ENCODE data around the gene QSER1.
"Not testable (repeated sequence)": the region's sequence is repeated elsewhere in the genome, so short reads cannot be mapped to it uniquely, and the experiment has no call there.

The QSER1 gene

GRCh38 chr11:32885556-32885955 is 7.1 kb upstream of the QSER1 start:
- no peak for TF ChIP-seq REST (IDR thresholded peaks at IDR 0.05; ENCODE audit: insufficient replicate concordance, low read depth)
- no peak for TF ChIP-seq GABPA (IDR thresholded peaks at IDR 0.05; ENCODE audit: low read depth)
- no peak for TF ChIP-seq SPI1 (IDR thresholded peaks at IDR 0.05; ENCODE audit: borderline replicate concordance, low read depth)
- no peak for TF ChIP-seq POLR2AphosphoS5 (IDR thresholded peaks at IDR 0.05; ENCODE audit: low read depth)
- TF ChIP-seq CTCF (IDR thresholded peaks at IDR 0.05; ENCODE audit: insufficient read depth, low read length) = no peak
- no peak for DNase-seq (ENCODE audit: low read depth in 1 of 2, low spot score in 1 of 2)
- H3K27me3 ChIP-seq (ENCODE audit: insufficient read depth, poor library complexity, severe bottlenecking) = no peaks in the 10 kb centered on the region
- H3K4me3 ChIP-seq (replicated peaks; ENCODE audit: insufficient read depth, low read length) = no peak overlapping the region
- no peak overlapping the region for H3K27ac ChIP-seq (replicated peaks)

GRCh38 chr11:32886180-32886579 is 6.4 kb upstream of the QSER1 start:
- DNase-seq (ENCODE audit: low read depth in 1 of 2, low spot score in 1 of 2) = no peak
- no peaks in the 10 kb centered on the region for H3K27me3 ChIP-seq (ENCODE audit: insufficient read depth, poor library complexity, severe bottlenecking)
- TF ChIP-seq POLR2AphosphoS5 (IDR thresholded peaks at IDR 0.05; ENCODE audit: low read depth) (no peak), CTCF (IDR thresholded peaks at IDR 0.05; ENCODE audit: insufficient read depth, low read length) (no peak), REST (IDR thresholded peaks at IDR 0.05; ENCODE audit: insufficient replicate concordance, low read depth) (no peak)
- no peak overlapping the region for H3K4me3 ChIP-seq (replicated peaks; ENCODE audit: insufficient read depth, low read length)
- no peak overlapping the region for H3K27ac ChIP-seq (replicated peaks)

GRCh38 chr11:32887707-32888383 is 4.8 kb upstream of the QSER1 start:
- not testable (repeated sequence) for H3K27me3 ChIP-seq (ENCODE audit: insufficient read depth, poor library complexity, severe bottlenecking); H3K27ac ChIP-seq (replicated peaks); H3K4me3 ChIP-seq (replicated peaks; ENCODE audit: insufficient read depth, low read length); DNase-seq (ENCODE audit: low read depth in 1 of 2, low spot score in 1 of 2)

- not testable (repeated sequence) for DNase-seq (ENCODE audit: low read depth in 1 of 2, low spot score in 1 of 2); H3K27ac ChIP-seq (replicated peaks); H3K27me3 ChIP-seq (ENCODE audit: insufficient read depth, poor library complexity, severe bottlenecking)
Observed at GRCh38 chr11:32888384-32888710, 4.3 kb upstream of the QSER1 start.

GRCh38 chr11:32888805-32889204 is 3.8 kb upstream of the QSER1 start:
- no peak overlapping the region for H3K27ac ChIP-seq (replicated peaks)
- no peaks in the 10 kb centered on the region for H3K27me3 ChIP-seq (ENCODE audit: insufficient read depth, poor library complexity, severe bottlenecking)
- TF ChIP-seq GABPA (IDR thresholded peaks at IDR 0.05; ENCODE audit: low read depth) = no peak
- no peak for TF ChIP-seq REST (IDR thresholded peaks at IDR 0.05; ENCODE audit: insufficient replicate concordance, low read depth)
- TF ChIP-seq POLR2AphosphoS5 (IDR thresholded peaks at IDR 0.05; ENCODE audit: low read depth) = no peak
- TF ChIP-seq SPI1 (IDR thresholded peaks at IDR 0.05; ENCODE audit: borderline replicate concordance, low read depth) = no peak
- TF ChIP-seq CTCF (IDR thresholded peaks at IDR 0.05; ENCODE audit: insufficient read depth, low read length) = no peak
- no peak overlapping the region for H3K4me3 ChIP-seq (replicated peaks; ENCODE audit: insufficient read depth, low read length)
- DNase-seq (ENCODE audit: low read depth in 1 of 2, low spot score in 1 of 2) = no peak

More at GRCh38 chr11:32888384-32888710, 4.3 kb upstream of the QSER1 start:
- not testable (repeated sequence) for H3K4me3 ChIP-seq (replicated peaks; ENCODE audit: insufficient read depth, low read length)

All from HL-60 (cell line).